ENCODE measurements around the gene ESYT1.

ESYT1 gene

DNA sequence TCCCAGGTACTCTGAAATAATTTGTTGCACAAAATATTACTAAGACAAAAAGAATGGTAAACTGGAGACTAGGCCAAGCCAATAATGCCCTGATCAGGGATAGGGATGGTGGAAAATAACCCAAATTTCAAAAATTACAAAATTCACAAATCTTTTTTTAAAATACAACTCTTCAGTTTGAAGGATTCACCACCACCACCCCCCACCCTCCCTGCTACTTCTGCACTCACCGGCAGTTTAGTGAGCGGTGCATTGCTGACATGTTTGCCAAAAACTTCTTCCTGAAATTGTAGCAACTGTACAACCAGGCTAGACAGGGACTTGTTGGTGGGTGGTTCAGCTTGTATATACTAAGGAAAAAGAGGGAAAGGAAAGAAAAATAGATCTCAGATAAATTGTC, 58.9 kb downstream of the ESYT1 start:
- no peak for DNase-seq

DNA sequence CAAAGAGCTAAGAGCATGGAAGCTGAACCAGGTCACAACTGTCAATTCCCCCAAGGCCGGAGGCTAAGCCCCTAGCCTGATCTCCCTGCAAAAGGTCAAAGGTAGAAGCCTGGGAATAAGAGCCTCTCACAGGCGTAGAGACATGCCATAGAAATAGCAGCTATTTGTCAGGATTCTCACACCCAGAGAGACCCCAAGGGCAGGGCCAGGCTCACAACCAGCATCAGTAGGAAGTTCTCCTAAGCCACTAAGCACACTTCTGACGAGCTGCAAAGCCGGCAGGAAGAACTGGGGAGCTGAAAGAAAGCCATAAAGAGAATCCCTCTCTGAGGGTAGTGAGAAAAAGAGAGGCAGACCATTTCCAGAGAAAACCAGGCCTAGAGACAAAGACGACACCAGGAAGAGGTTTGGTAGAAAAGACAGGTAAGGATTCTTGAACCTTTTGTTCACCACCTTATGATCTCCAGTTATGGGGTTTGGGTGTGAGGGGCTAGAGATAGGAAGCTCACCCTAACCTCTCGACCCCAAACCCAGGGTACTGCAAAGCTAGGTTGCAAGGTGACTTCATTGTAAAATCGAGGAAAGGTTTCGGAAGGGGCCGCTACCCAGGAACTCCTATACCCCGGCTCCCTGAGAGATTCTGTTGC, 60.2 kb downstream of the ESYT1 start:
- peak in 2 of 58 donors; percentile 3 to 27 for DNase-seq

DNA sequence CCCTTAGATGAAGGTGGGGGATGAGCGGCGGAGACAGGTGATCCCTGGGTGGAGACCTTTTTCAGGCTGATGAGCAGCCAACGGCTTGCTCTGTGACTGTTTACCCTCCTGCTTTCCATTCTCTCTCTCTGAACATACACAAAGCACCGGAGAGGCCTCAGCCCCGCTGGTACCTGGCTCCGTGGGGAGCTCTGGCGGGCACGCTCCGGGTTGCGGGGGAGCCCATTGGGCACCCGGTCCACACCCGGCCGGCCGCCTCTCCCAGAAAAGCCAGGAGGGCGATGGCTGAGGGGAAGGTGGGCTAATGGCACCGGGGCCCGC, 60.7 kb downstream of the ESYT1 start:
- peak in 4 of 58 donors; percentile 14 to 43 (median 32) for DNase-seq

GRCh38 chr12:56189099-56189917, 61.2 kb downstream of the ESYT1 start, which contains the start of gene SMARCC2:
SMARCC2 (minus strand) TSS chr12:56189483; CDS start chr12:56189461, 22 bp downstream.
- DNase-seq = peak in 56 of 58 donors; percentile 8 to 89 (median 71)

DNA sequence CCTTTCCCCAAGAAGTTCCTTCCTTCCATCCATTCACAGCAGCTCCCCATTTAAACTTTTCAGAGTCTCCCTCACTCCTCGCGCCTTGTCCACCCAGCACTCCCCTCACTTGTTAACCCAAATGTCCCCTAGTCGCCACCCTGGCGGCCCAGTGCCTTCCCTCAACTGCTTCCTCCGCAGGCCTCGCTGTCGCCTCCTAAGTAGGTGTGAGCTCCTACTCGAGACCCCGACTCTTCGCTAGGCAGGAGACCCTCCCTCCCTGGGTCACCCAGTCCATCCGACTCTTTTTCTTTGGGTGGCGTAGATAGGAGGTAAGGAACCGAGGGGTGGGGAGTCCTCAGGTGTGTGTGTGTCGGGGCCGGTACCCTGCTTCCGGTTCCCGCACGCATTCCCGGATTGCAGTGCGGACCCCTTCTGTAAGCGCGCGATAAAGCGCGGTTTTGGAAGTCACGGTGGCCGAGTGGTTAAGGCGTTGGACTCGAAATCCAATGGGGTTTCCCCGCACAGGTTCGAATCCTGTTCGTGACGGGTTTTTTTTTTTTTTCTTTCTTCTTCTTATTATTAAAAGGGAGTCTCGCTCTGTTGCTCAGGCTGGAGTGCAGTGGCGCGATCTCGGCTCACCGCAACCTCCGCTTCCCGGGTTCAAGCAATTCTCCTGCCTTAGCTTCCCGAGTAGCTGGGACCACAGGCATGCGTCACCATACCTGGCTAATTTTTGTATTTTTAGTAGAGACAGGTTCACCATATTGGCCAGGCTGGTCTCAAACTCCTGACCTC, 62.0 kb downstream of the ESYT1 start:
- DNase-seq = peak; percentile 15 to 88 (median 71)

DNA sequence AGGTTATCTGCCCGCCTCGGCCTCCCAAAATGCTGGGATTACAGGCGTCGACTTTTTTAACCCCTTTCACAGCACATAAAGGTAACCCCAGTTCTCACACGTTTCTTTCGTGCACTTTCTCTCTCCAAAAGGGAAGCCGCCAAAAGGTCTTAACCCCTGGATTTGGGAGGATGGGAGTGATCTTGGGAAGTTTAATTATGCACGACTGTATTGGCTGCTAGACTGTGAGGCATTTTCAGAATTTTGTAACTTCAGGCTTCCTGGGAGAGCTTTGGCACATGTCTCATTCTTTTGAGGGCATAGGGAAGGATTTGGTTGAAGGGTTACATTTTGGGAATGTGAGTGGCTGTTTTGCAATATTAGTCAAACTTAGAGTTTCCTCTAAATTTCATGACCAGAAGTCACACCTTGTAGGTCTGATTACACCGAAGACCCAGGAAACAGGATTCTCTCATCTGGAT, 62.7 kb downstream of the ESYT1 start:
- DNase-seq = peak in 2 of 58 donors; percentile 14 to 18

- DNase-seq = no peak
These were observed 64.5 kb downstream of the ESYT1 start for GRCh38 chr12:56192582-56192981.

DNA sequence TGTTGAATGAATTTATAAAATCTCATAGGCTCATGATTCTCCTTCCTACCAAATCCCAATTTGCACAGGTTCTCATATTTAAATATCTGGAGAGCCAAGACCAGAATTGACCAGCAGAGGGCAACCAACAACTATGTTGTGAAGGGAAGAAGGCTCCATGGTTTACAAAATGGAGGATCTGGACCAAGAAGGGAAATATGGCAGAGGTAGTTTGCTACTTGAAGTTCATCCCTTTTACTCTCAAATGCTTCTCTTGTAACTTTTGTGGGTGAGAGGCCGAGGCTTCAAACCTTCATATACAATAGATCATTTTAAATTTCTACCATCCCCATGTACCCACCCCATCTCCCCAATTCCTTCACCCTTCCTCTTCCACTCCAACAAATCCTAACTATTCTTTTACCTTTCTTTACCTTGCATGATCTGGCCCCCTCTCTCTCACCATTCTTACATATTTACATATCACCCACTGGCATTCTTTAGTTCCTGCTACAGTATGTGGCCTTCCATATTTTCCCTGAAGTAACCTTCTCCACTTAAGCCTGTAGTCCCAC, 65.0 kb downstream of the ESYT1 start:
- peak in 38 of 58 donors; percentile 2 to 84 (median 28) for DNase-seq

Measured in anterior cingulate cortex (tissue), 58 donors.